Astrocyte (in vitro differentiated cells and primary cell): ENCODE results near the gene MAP3K4. TPM values are rescaled to one million over a fixed set of nuclear protein-coding genes. Genes with fewer than 3 reads are reported as not detected.

Source experiments
- DNase-seq: peaks from one replicate; pipeline ENCODE4 v3.0.0-alpha.2; 2010; ENCODE audit warnings: low read depth
- FAIRE-seq: peaks from 2 replicates; lab custom pipeline; 2011; peaks lifted over from hg19 to GRCh38; lab: Jason Lieb, UNC
- H2AFZ ChIP-seq: 2 replicates; pipeline ENCODE4 v1.6.0; 2012; ENCODE audit warnings: low read depth, low read length, inconsistent platforms
- H3K27ac ChIP-seq: 2 replicates; pipeline ENCODE4 v1.5.1; 2011; ENCODE audit warnings: low read depth, low read length, inconsistent platforms
- H3K27me3 ChIP-seq: 2 replicates; pipeline ENCODE4 v1.6.0; 2011; ENCODE audit warnings: low read length, inconsistent platforms; ENCODE audit not compliant: insufficient read depth
- H3K36me3 ChIP-seq: 2 replicates; pipeline ENCODE4 v1.5.1; 2011; ENCODE audit warnings: low read length, inconsistent platforms; ENCODE audit not compliant: insufficient read depth
- H3K4me1 ChIP-seq: 2 replicates; pipeline ENCODE4 v1.5.1; 2011; ENCODE audit warnings: low read length, inconsistent platforms; ENCODE audit not compliant: insufficient read depth
- H3K4me2 ChIP-seq: 2 replicates; pipeline ENCODE4 v1.6.0; 2012; ENCODE audit warnings: low read length, inconsistent platforms
- H3K4me3 ChIP-seq: 2 replicates; pipeline ENCODE4 v1.5.1; 2011; ENCODE audit warnings: low read depth, mild to moderate bottlenecking, low read length, inconsistent platforms; ENCODE audit not compliant: insufficient read depth
- H3K79me2 ChIP-seq: 2 replicates; pipeline ENCODE4 v1.6.0; 2012; ENCODE audit warnings: mild to moderate bottlenecking, low read length, inconsistent platforms; ENCODE audit not compliant: insufficient read depth
- H3K9ac ChIP-seq: 2 replicates; pipeline ENCODE4 v1.6.0; 2012; ENCODE audit warnings: mild to moderate bottlenecking, low read length, inconsistent platforms
- H3K9me3 ChIP-seq: 2 replicates; pipeline ENCODE4 v1.5.1; 2012; ENCODE audit warnings: low read depth, mild to moderate bottlenecking, low read length, inconsistent platforms; ENCODE audit not compliant: insufficient read depth
- H4K20me1 ChIP-seq: 2 replicates; pipeline ENCODE4 v1.6.0; 2012; ENCODE audit warnings: low read length, inconsistent platforms; ENCODE audit not compliant: insufficient read depth
- H3K27ac Mint-ChIP-seq: one replicate; pipeline ENCODE4 v1.8.0; 2021; ENCODE audit warnings: mild to moderate bottlenecking, mixed read lengths; ENCODE audit not compliant: unreplicated experiment
- H3K27me3 Mint-ChIP-seq: one replicate; pipeline ENCODE4 v1.8.0; 2021; ENCODE audit warnings: low read depth, mixed read lengths; ENCODE audit not compliant: unreplicated experiment
- H3K36me3 Mint-ChIP-seq: one replicate; pipeline ENCODE4 v1.8.0; 2021; ENCODE audit warnings: low read depth, mixed read lengths; ENCODE audit not compliant: unreplicated experiment
- H3K4me1 Mint-ChIP-seq: one replicate; pipeline ENCODE4 v1.8.0; 2021; ENCODE audit warnings: low read depth, mixed read lengths; ENCODE audit not compliant: unreplicated experiment
- H3K4me3 Mint-ChIP-seq: one replicate; pipeline ENCODE4 v1.8.0; 2021; ENCODE audit warnings: mild to moderate bottlenecking, moderate library complexity, mixed read lengths; ENCODE audit not compliant: unreplicated experiment
- H3K9me3 Mint-ChIP-seq: one replicate; pipeline ENCODE4 v1.8.0; 2021; ENCODE audit warnings: mild to moderate bottlenecking, mixed read lengths; ENCODE audit not compliant: unreplicated experiment
- EZH2 ChIP-seq: IDR thresholded peaks from 2 replicates; pipeline ENCODE4 v1.6.1; 2012; ENCODE audit warnings: mild to moderate bottlenecking, low read length, inconsistent platforms; ENCODE audit not compliant: insufficient read depth
- total RNA-seq: library from RNA; stranded (reverse); gene quantifications from 2 replicates; pipeline ENCODE4 v1.2.1, GENCODE V29; 2021
- TF ChIP-seq, protein P1 (sequence below): IDR thresholded peaks from 2 replicates; pipeline ENCODE4 v1.5.1; 2011; ENCODE audit warnings: low read depth, mild to moderate bottlenecking, inconsistent platforms, low read length, moderate library complexity; ENCODE audit not compliant: insufficient read depth

The MAP3K4 gene
- total RNA-seq, 1 donor from 2014 or later, result 22.1 TPM

DNA sequence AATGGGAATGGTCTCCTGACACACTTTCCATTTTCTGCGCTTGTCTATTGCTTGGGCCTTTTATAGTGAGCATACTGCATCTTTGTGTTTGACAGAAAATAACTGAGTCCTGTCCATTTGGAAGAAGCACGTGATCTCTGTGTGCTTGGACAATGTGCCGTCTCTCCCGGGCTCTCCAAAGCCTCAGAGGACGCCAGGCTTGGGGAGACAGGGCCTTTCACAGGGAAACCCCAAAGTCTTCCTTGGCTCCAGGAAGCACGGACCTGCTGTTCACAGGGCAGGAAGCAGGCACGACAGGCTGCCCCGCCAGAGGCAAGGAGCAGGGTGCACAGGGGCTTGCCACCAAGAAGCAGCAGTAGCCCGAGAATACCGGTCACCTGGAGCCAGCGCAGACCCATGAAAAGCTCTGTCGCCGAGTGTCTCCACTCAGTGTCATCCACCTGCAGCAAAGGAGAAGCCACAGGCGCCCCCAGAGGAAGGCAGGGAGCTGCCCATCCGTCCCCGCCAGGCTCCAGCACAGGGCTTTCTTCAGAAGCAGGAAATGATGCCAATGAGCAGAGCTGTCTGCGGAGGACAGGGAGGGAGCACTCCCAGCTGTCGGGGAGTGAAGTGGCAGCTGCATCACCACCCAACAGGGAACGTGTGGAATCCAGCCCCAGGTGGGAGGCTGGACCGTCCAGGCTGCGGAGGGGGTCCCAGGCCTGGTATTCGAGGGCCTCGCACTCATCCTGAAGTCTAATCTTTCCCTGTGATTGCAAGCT, 147.2 kb downstream of the MAP3K4 start:
- Histone ChIP-seq H3K79me2 (no peaks in the 10 kb centered on the region), H3K4me1 (no peaks in the 10 kb centered on the region), H3K9me3 (no peaks in the 10 kb centered on the region), H4K20me1 (peaks cover 3% of the 10 kb centered on the region), H2AFZ (no peak overlapping the region), H3K27ac (no peak overlapping the region), H3K4me2 (no peak overlapping the region), H3K9ac (no peak overlapping the region), H3K36me3 (peaks cover 6% of the 10 kb centered on the region), H3K27me3 (no peaks in the 10 kb centered on the region), H3K4me3 (no peak overlapping the region)
- H3K9me3 Mint-ChIP-seq, result peaks cover 2% of the 10 kb centered on the region
- peaks cover 27% of the 10 kb centered on the region for H3K36me3 Mint-ChIP-seq
- no peak for DNase-seq
- TF ChIP-seq, protein P1, sequence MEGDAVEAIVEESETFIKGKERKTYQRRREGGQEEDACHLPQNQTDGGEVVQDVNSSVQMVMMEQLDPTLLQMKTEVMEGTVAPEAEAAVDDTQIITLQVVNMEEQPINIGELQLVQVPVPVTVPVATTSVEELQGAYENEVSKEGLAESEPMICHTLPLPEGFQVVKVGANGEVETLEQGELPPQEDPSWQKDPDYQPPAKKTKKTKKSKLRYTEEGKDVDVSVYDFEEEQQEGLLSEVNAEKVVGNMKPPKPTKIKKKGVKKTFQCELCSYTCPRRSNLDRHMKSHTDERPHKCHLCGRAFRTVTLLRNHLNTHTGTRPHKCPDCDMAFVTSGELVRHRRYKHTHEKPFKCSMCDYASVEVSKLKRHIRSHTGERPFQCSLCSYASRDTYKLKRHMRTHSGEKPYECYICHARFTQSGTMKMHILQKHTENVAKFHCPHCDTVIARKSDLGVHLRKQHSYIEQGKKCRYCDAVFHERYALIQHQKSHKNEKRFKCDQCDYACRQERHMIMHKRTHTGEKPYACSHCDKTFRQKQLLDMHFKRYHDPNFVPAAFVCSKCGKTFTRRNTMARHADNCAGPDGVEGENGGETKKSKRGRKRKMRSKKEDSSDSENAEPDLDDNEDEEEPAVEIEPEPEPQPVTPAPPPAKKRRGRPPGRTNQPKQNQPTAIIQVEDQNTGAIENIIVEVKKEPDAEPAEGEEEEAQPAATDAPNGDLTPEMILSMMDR, result no peak
- TF ChIP-seq EZH2, result no peak
- no peak overlapping the region for H3K27ac Mint-ChIP-seq
- H3K4me3 Mint-ChIP-seq, result no peak overlapping the region
- no peak for FAIRE-seq
- H3K4me1 Mint-ChIP-seq, result no peaks in the 10 kb centered on the region
- no peaks in the 10 kb centered on the region for H3K27me3 Mint-ChIP-seq

- no peak overlapping the region for H2AFZ ChIP-seq
- no peak overlapping the region for H3K4me2 ChIP-seq
- no peaks in the 10 kb centered on the region for H3K9me3 ChIP-seq
- Mint-ChIP-seq H3K9me3 (peaks cover 2% of the 10 kb centered on the region), H3K27ac (no peak overlapping the region), H3K4me3 (no peak overlapping the region), H3K4me1 (no peaks in the 10 kb centered on the region), H3K27me3 (no peaks in the 10 kb centered on the region), H3K36me3 (peaks cover 25% of the 10 kb centered on the region)
- no peak for TF ChIP-seq EZH2
- TF ChIP-seq, protein P1, result no peak
- H3K4me1 ChIP-seq, result no peaks in the 10 kb centered on the region
- peaks cover 6% of the 10 kb centered on the region for H4K20me1 ChIP-seq
- H3K27ac ChIP-seq, result no peak overlapping the region
- peaks cover 9% of the 10 kb centered on the region for H3K36me3 ChIP-seq
- no peak overlapping the region for H3K4me3 ChIP-seq
- DNase-seq (no peak), FAIRE-seq (no peak)
- no peaks in the 10 kb centered on the region for H3K79me2 ChIP-seq
- H3K27me3 ChIP-seq, result no peaks in the 10 kb centered on the region
- H3K9ac ChIP-seq, result no peak overlapping the region
These were observed 147.8 kb downstream of the MAP3K4 start for GRCh38 chr6:161139304-161139765.
